ENCODE data around the gene SERPINB3. TPM values are rescaled to one million over a fixed set of nuclear protein-coding genes. Genes with fewer than 3 reads are reported as not detected.

The SERPINB3 gene
- total and polyA plus RNA-seq, 2 donors from 2014 or later = 0.37 TPM; not detected in 1

DNA sequence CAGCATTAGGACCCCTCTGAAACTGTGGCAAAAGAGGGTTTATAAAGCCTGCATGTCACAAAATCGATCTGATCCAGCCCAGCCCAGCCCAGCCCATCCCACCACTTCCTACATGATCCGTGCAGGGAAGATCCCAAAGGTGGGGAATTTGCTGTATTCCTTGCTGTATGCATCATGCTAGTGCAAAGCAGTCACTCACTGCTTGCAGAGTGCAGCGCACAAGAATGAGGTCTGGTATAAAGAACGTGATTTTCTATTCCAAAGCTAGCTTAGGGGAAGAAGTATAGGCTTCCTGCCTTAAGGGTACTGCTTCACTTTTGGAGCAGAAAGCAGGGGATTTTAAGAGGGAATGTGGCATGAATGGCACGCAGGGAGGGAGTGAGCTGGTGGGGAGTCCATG is 22.2 kb upstream of the SERPINB3 start:
- no peaks in the 10 kb centered on the region for H3K36me3 ChIP-seq (ENCODE audit: control insufficient read depth in 2 of 3, insufficient read depth in 3 of 3, low read length in 3 of 3)
- intact Hi-C loops (cut with DNase I) = no loop called here
- H3K9me3 ChIP-seq (ENCODE audit: control insufficient read depth in 2 of 3, insufficient read depth in 1 of 3, low read length in 3 of 3) = no peaks in the 10 kb centered on the region
- no peak overlapping the region for H3K9ac ChIP-seq (ENCODE audit: low read length in 3 of 3)
- no peak overlapping the region for H3K4me3 ChIP-seq (ENCODE audit: low read length in 3 of 3)
- FAIRE-seq = no peak
- DNase-seq = no peak
- H3K4me1 ChIP-seq (ENCODE audit: control insufficient read depth in 2 of 3, insufficient read depth in 2 of 3, low read depth in 1 of 3, low read length in 3 of 3) = peaks cover 0 to 7% (median 4%) of the 10 kb centered on the region in 3 donors
- TF ChIP-seq CTCF (IDR thresholded peaks at IDR 0.05; ENCODE audit: borderline replicate concordance, extremely low read depth, insufficient read depth) = no peak
- no peak overlapping the region for H3K27ac ChIP-seq (ENCODE audit: low read depth in 2 of 2, low read length in 2 of 2)
- H3K27me3 ChIP-seq (ENCODE audit: control insufficient read depth, insufficient read depth, low read length) = no peaks in the 10 kb centered on the region

DNA sequence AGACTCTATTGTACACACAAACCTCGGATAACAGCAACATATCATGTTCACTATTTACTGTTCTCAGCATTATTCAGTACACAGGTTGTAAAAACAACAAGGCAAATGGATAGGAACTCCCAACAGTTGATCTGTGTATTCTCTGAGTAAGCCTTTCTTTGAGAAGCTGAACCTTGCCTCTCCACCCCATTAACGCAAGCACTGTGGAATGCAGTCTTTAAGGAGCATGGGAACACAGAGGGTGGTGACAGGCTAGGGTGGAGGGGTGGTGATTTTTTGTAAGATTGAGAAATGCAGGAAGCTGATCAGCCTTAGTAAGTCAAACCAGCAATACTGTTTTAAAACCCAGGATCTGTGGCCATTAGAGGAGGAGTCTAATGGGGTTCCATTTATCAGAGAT is 21.5 kb upstream of the SERPINB3 start:
- Histone ChIP-seq H3K27ac (ENCODE audit: low read depth in 2 of 2, low read length in 2 of 2) (no peak overlapping the region), H3K4me1 (ENCODE audit: control insufficient read depth in 2 of 3, insufficient read depth in 2 of 3, low read depth in 1 of 3, low read length in 3 of 3) (peaks cover 0 to 7% (median 4%) of the 10 kb centered on the region in 3 donors), H3K27me3 (ENCODE audit: control insufficient read depth, insufficient read depth, low read length) (no peaks in the 10 kb centered on the region), H3K36me3 (ENCODE audit: control insufficient read depth in 2 of 3, insufficient read depth in 3 of 3, low read length in 3 of 3) (no peaks in the 10 kb centered on the region), H3K9ac (ENCODE audit: low read length in 3 of 3) (no peak overlapping the region), H3K9me3 (ENCODE audit: control insufficient read depth in 2 of 3, insufficient read depth in 1 of 3, low read length in 3 of 3) (no peaks in the 10 kb centered on the region), H3K4me3 (ENCODE audit: low read length in 3 of 3) (no peak overlapping the region)
- DNase-seq (peak in 3 of 5 donors; percentile 25 to 64 (median 47)), FAIRE-seq (no peak)
- no peak for TF ChIP-seq CTCF (IDR thresholded peaks at IDR 0.05; ENCODE audit: borderline replicate concordance, extremely low read depth, insufficient read depth)
- intact Hi-C loops (cut with DNase I) = no loop called here

GRCh38 chr18:63681449-63682340 is 20.0 kb upstream of the SERPINB3 start:
- DNase-seq (peak in 3 of 5 donors; percentile 27 to 86 (median 80)), FAIRE-seq (no peak)
- no peaks in the 10 kb centered on the region for H3K36me3 ChIP-seq (ENCODE audit: control insufficient read depth in 2 of 3, insufficient read depth in 3 of 3, low read length in 3 of 3)
- peak overlapping the region in 1 of 2 donors; percentile 14 for H3K27ac ChIP-seq (ENCODE audit: low read depth in 2 of 2, low read length in 2 of 2)
- H3K9ac ChIP-seq (ENCODE audit: low read length in 3 of 3) = no peak overlapping the region
- H3K4me3 ChIP-seq (ENCODE audit: low read length in 3 of 3) = no peak overlapping the region
- H3K9me3 ChIP-seq (ENCODE audit: control insufficient read depth in 2 of 3, insufficient read depth in 1 of 3, low read length in 3 of 3) = no peaks in the 10 kb centered on the region
- TF ChIP-seq CTCF (IDR thresholded peaks at IDR 0.05; ENCODE audit: borderline replicate concordance, extremely low read depth, insufficient read depth) = no peak
- intact Hi-C loops (cut with DNase I) = no loop called here
- peaks cover 0 to 7% (median 4%) of the 10 kb centered on the region in 3 donors for H3K4me1 ChIP-seq (ENCODE audit: control insufficient read depth in 2 of 3, insufficient read depth in 2 of 3, low read depth in 1 of 3, low read length in 3 of 3)
- no peaks in the 10 kb centered on the region for H3K27me3 ChIP-seq (ENCODE audit: control insufficient read depth, insufficient read depth, low read length)
